AG09309 (cell line): Measurements from ENCODE around the gene SPRED2.
A peak's percentile ranks its signal among the peaks of the same experiment; 100 is the strongest.

Experiments used
- DNase-seq: peaks from one replicate; pipeline ENCODE4 v3.0.0-alpha.2; 2010; ENCODE audit warnings: low read depth
- H3K4me3 ChIP-seq: 2 replicates; pipeline ENCODE4 v1.5.1; 2011; ENCODE audit warnings: mild to moderate bottlenecking, low read depth, low read length, moderate library complexity; ENCODE audit not compliant: control insufficient read depth
- TF ChIP-seq, protein P1 (sequence below): IDR thresholded peaks from 2 replicates; pipeline ENCODE4 v1.5.1; 2011; ENCODE audit warnings: mild to moderate bottlenecking, low read depth, low read length, inconsistent platforms; ENCODE audit not compliant: insufficient read depth, control insufficient read depth; ENCODE audit errors: missing control alignments

SPRED2 gene, protein sequence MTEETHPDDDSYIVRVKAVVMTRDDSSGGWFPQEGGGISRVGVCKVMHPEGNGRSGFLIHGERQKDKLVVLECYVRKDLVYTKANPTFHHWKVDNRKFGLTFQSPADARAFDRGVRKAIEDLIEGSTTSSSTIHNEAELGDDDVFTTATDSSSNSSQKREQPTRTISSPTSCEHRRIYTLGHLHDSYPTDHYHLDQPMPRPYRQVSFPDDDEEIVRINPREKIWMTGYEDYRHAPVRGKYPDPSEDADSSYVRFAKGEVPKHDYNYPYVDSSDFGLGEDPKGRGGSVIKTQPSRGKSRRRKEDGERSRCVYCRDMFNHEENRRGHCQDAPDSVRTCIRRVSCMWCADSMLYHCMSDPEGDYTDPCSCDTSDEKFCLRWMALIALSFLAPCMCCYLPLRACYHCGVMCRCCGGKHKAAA

GRCh38 chr2:65432227-65433190 lies at the start of gene SPRED2:
TSS of gene SPRED2 (minus strand) at chr2:65432599. CDS start at chr2:65431987, 612 bp downstream.
- TF ChIP-seq, protein P1, sequence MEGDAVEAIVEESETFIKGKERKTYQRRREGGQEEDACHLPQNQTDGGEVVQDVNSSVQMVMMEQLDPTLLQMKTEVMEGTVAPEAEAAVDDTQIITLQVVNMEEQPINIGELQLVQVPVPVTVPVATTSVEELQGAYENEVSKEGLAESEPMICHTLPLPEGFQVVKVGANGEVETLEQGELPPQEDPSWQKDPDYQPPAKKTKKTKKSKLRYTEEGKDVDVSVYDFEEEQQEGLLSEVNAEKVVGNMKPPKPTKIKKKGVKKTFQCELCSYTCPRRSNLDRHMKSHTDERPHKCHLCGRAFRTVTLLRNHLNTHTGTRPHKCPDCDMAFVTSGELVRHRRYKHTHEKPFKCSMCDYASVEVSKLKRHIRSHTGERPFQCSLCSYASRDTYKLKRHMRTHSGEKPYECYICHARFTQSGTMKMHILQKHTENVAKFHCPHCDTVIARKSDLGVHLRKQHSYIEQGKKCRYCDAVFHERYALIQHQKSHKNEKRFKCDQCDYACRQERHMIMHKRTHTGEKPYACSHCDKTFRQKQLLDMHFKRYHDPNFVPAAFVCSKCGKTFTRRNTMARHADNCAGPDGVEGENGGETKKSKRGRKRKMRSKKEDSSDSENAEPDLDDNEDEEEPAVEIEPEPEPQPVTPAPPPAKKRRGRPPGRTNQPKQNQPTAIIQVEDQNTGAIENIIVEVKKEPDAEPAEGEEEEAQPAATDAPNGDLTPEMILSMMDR = no peak
- H3K4me3 ChIP-seq = peak within 1 kb of the TSS; percentile 77
- peak; percentile 90 for DNase-seq

DNA sequence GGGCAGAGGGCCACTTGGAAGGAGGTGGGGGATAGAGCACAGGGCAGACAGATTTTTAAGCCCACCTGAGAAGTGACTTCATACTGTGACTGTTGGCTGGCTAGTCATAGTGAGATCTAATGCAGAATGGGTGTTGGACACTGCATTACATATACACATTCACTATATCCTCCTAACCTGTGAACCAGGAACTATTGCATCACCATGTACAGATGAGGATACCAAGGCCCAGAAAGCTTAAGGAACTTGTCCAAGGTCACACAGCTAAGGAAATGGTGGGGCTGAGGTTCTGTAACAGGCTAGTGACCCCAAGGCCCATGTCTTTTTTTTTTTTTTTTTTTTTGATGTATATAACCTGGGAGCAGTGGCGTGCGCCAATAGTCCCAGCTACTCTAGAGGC lies 49.6 kb upstream of the SPRED2 start:
- DNase-seq = no peak
- TF ChIP-seq, protein P1 = no peak
- no peak overlapping the region for H3K4me3 ChIP-seq

DNA sequence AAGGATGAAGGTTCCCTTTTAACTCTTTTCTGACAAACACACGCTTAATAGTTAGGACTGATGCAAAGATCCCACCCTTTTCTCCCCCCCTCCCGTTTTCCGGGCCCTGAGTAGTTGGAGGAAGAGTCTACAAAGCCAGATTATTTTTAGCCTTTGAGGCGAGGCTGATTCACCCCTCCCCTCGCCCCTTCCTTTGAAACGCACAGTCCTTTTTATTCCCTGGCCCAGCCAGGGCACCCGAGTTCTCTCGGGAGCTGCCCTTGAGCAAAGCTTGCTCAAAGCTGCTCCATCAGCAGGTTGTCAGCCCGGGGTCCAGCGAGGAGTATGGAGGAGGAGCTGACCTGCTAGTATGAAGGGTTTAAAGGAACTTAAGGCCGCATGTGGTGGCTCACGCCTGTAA lies 47.1 kb upstream of the SPRED2 start:
- no peak for DNase-seq
- TF ChIP-seq, protein P1 = no peak
- no peak overlapping the region for H3K4me3 ChIP-seq

GRCh38 chr2:65478498-65479135 lies 46.2 kb upstream of the SPRED2 start:
- DNase-seq = no peak
- no peak overlapping the region for H3K4me3 ChIP-seq
- TF ChIP-seq, protein P1 = no peak

DNA sequence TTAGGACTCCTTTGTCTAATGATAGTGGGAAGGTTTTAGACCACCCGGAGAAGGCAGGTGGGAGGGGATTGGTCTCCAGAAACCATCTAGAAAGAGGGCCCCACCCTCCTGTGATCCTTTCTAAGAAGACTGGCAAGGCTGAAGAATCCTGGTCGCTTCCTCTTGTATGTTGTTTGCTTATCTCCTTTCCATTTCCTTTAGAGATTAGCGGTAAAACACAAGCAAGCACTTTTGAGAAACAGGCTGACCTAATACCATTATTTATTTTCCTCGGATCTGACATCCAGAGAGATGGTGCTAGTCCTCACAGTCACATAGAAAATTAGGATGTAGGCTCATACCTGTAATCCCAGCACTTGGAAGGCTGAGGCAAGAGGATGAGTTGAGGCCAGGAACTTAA lies 45.2 kb upstream of the SPRED2 start:
- no peak overlapping the region for H3K4me3 ChIP-seq
- TF ChIP-seq, protein P1 = no peak
- DNase-seq = no peak

DNA sequence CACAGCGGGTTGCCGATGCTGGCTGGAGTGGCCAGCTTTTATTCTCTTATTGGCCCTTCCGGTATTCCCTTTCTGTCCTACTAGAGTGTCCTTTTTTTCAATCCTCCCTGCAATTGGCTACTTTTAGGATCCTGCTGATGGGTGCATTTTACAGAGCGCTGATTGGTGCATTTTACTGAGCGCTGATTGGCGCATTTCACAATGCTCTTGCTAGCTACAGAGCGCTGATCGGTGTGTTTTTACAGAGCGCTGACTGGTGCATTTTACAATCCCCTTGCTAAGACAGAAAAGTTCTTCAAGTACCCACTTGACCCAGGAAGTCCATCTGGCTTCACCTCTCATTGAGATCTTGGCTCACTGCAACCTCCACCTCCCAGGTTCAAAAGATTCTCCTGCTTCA lies 44.4 kb upstream of the SPRED2 start:
- no peak for DNase-seq

More for the DNA sequence above, 44.4 kb upstream of the SPRED2 start:
- TF ChIP-seq, protein P1 = no peak
- no peak overlapping the region for H3K4me3 ChIP-seq
